Activated naive CD4-positive, alpha-beta T cell treated with anti-CD3 and anti-CD28 coated beads, Interleukin-2, amount 50 U/mL, for 72 hours (primary cell): Measurements from ENCODE around the gene LRRC14B. TPM values are rescaled to one million over a fixed set of nuclear protein-coding genes. Genes with fewer than 3 reads are reported as not detected.
"Not testable (repeated sequence)": the region's sequence is repeated elsewhere in the genome, so short reads cannot be mapped to it uniquely, and the experiment has no call there.

ENCODE experiments used
- ATAC-seq, 2 donors: fragments of 150-1000 bp; cut with Tn5 transposase; 2 replicates each; pipeline ENCODE4 v1.10.0; 2021; ENCODE audit warnings: mild to moderate bottlenecking in 2 of 2, moderate library complexity in 2 of 2
- DNase-seq, 2 donors: peaks; one replicate each; pipeline ENCODE4 v3.0.0; 2021 to 2022; ENCODE audit warnings: low spot score in 2 of 2
- H3K27ac Mint-ChIP-seq, 2 donors: one replicate each; pipeline ENCODE4 v1.8.0; 2022; ENCODE audit warnings: mild to moderate bottlenecking in 2 of 2, mixed read lengths in 2 of 2
- H3K36me3 Mint-ChIP-seq, 2 donors: one replicate each; pipeline ENCODE4 v1.8.0; 2022; ENCODE audit warnings: mixed read lengths in 2 of 2
- H3K9me3 Mint-ChIP-seq, 2 donors: one replicate each; pipeline ENCODE4 v1.8.0; 2022; ENCODE audit warnings: mixed read lengths in 2 of 2
- total RNA-seq, 2 donors: library from RNA; stranded (reverse); gene quantifications; one replicate each; pipeline ENCODE4 v1.2.3, GENCODE V29; 2022

Gene LRRC14B
- total RNA-seq, 2 donors from 2014 or later = 0.16 TPM; not detected in 1

DNA sequence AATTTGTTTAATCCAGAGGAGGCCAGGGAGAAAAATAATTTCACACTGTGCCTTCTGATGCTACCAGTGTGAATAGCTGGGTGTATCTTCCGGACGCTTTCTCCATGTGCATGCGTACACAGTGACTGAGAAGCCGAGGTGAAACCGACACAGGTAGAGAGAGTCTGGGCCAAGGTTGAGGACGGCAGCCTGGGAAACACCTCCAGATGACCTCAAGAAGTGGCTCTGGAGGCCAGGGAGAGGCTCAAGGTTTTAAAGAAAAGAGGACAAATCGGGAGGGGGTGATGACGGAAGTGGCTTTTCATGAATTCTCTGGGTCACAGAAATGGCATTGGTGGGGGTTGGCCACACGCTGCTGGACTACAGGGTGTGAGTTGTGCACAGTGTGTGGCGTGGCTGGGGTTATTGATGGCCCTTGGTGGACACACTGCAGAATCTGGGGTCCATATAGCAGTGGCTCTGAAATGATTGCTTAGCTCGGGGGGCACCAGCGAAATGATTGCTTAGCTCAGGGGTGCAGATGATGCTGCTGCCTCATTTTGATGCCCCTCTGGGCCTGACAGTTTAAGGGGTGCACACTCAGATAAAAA, 34.1 kb upstream of the LRRC14B start:
- DNase-seq (peak in 1 of 2 donors; percentile 1), ATAC-seq (no peak)
- Mint-ChIP-seq H3K36me3 (no peaks in the 10 kb centered on the region), H3K27ac (no peak overlapping the region), H3K9me3 (no peaks in the 10 kb centered on the region)

DNA sequence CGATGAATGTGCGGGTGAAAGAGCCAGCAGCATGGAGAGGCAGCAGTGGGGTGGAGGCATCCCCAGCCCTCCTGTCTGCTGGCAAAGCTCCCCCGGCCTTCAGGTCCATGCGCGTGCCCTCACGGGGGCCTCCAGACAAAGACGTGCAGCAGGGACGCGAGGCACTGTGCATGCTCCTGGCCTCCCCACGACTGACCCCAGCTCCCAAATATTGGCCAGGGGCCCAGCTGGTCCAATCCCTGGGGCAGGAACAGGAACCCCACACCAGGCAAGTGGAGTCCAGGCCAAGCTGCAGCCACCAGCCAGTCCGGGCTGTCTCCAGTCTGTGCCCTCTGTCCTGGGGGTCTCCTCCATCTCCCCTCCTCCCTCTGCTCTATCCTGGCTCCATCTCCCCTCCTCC, 33.5 kb upstream of the LRRC14B start:
- Mint-ChIP-seq H3K36me3 (no peaks in the 10 kb centered on the region), H3K9me3 (no peaks in the 10 kb centered on the region), H3K27ac (no peak overlapping the region)
- no peak for ATAC-seq
- DNase-seq = peak in 1 of 2 donors; percentile 0

DNA sequence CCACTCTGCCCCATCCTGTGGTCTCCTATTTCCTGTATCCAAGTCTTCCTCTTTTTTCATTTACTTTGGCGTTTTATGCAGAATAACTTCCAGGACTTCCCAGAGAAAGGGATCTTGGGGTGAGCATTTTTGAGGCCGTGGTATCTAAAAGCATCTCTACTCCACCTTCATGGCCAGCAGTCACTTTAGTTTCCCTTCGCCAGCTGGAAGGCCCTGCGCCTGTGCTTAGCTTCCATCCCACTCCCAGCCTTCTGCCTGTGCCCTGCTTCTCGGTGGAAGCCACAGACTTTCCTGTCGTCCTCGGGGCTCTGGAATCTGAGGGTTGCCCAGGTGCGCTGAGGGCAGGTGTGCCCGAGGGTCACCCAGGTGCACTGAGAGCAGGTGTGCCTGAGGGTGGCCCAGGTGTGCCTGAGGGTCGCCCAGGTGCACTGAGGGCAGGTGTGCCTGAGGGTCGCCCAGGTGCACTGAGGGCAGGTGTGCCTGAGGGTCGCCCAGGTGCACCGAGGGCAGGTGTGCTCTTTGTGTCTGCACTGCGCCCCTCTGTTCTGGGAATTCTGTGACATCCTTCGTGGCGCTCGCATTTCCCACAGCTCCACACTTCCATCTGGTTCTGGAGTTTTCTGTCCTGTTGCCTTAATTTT, 32.4 kb upstream of the LRRC14B start:
- no peaks in the 10 kb centered on the region for H3K36me3 Mint-ChIP-seq
- H3K9me3 Mint-ChIP-seq = no peaks in the 10 kb centered on the region
- H3K27ac Mint-ChIP-seq = no peak overlapping the region
- ATAC-seq (no peak), DNase-seq (no peak)

- H3K27ac Mint-ChIP-seq = peak overlapping the region in 1 of 2 donors; percentile 25
- H3K36me3 Mint-ChIP-seq = no peaks in the 10 kb centered on the region
- ATAC-seq = no peak
- H3K9me3 Mint-ChIP-seq = no peaks in the 10 kb centered on the region
- no peak for DNase-seq
Measured at GRCh38 chr5:159448-160172, 31.7 kb upstream of the LRRC14B start.

DNA sequence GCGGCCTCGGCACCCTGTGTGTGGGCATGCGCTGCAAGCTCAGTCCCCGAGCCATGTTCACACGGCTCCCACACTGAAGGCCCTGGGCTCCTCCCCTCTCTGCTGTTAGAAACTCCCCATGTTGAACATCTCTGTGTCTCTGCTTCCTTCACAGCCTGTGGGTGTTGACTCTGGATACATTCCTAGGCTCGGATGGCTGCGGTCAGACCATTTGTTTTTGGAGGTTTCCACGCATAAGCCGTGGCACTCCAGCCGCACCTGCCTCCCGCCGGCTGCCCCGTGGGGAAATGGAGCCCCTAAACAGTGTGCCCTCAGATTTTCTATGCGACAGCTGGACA, 31.2 kb upstream of the LRRC14B start:
- no peaks in the 10 kb centered on the region for H3K9me3 Mint-ChIP-seq
- H3K36me3 Mint-ChIP-seq = no peaks in the 10 kb centered on the region
- H3K27ac Mint-ChIP-seq = no peak overlapping the region
- DNase-seq = no peak
- no peak for ATAC-seq

DNA sequence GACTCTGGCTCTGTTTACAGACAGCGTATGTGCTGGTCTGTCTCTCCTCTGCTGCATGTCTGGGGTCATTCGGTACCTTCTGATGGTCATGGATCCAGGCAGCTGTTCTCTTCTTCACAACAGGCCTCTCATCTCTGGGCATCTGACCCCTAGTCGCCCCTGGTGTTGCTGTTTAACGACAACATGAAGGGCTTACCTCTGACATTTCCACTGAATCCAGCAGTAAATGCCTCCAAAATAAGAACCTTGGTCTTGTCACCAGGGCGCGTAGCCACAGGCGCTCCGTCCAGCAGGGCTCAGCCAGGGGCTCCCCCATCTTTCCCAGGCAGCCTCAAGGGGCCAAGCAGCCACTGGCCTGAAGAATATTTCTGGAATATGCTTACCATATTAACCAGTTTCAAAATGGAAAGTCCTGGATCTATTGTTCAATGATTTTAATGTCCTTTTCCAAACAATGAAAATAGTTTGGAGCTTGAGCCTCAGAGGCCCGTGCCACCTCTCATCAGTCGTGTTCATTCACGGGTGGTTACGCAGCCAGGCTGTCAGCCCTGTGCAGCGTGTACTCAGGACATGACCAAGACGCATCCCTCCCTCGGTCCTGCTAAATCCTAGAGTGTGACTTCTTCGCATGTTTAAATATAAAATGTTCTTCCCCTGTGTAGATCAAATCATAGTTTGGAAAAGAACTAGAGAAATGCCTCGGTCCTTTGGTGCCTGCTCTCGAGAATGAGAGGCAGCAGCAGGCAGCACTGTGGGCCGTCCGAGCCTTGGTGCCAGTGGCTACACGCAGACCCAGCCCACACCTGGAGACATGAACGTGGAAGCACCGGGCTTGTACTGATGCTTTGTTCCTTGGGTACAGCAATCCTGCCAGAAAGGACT, 30.1 kb upstream of the LRRC14B start:
- Mint-ChIP-seq H3K27ac (peak overlapping the region in 1 of 2 donors; percentile 20), H3K9me3 (no peaks in the 10 kb centered on the region), H3K36me3 (no peaks in the 10 kb centered on the region)
- DNase-seq = no peak
- no peak for ATAC-seq

- ATAC-seq (no peak), DNase-seq (no peak)
Measured at GRCh38 chr5:161803-162110, 29.5 kb upstream of the LRRC14B start.

DNA sequence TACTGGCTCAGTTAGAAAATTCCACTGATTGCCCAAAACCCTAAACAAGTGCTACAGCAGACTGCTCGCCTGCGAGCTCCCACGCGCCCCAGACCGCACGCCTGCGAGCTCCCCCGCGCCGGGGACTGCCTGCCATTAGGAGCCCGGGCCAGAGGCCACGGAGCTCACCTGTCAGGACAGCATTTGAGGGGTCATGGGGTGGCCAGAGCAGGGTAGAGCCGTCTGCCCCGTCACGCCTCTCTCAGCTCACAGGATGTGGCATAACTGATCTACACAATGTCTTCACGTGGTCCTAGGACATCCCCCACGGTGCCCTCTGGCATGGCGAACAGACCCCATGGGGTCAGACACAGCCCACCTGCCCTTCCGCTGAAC, 29.1 kb upstream of the LRRC14B start:
- ATAC-seq (no peak), DNase-seq (no peak)
- Mint-ChIP-seq H3K36me3 (no peaks in the 10 kb centered on the region), H3K27ac (no peak overlapping the region), H3K9me3 (no peaks in the 10 kb centered on the region)

More at GRCh38 chr5:161803-162110, 29.5 kb upstream of the LRRC14B start:
- no peaks in the 10 kb centered on the region for H3K36me3 Mint-ChIP-seq
- no peaks in the 10 kb centered on the region for H3K9me3 Mint-ChIP-seq
- H3K27ac Mint-ChIP-seq = no peak overlapping the region

DNA sequence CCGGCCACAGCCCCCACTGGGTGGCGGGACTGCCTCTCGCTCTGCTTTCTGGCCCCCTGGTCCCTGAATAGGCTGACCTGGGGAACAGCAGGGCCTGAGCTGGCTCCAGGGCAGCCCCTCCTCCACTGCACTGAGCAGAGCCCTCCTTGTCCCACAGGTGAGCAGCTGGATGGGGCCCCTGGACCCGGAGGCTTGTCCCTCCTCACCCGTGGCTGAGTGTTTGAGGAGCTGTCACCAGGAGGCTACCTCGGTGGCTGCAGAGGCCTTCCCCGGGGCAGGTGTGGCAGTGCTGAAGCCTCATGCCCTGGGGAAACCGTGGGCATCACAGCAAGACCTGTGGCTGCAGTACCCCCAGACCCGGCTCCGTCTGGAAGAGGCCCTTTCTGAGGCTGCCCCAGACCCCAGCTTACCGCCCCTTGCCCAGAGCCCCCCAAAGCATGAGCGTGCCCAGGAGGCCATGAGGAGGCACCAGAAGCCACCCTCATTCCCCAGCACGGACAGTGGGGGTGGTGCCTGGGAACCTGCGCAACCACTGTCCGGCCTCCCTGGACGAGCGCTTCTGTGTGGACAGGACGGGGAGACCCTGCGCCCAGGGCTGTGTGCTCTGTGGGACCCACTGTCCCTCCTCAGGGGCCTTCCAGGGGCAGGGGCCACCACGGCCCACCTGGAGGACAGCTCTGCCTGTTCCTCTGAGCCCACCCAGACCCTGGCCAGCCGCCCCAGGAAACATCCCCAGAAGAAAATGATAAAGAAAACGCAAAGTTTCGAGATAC, 28.5 kb upstream of the LRRC14B start:
- no peak for ATAC-seq
- no peaks in the 10 kb centered on the region for H3K9me3 Mint-ChIP-seq
- no peaks in the 10 kb centered on the region for H3K36me3 Mint-ChIP-seq
- DNase-seq = no peak
- no peak overlapping the region for H3K27ac Mint-ChIP-seq

GRCh38 chr5:163338-163620, 28.0 kb upstream of the LRRC14B start:
- no peak overlapping the region for H3K27ac Mint-ChIP-seq
- ATAC-seq (no peak), DNase-seq (no peak)
- H3K9me3 Mint-ChIP-seq = no peaks in the 10 kb centered on the region
- no peaks in the 10 kb centered on the region for H3K36me3 Mint-ChIP-seq

GRCh38 chr5:163841-164240, 27.5 kb upstream of the LRRC14B start:
- no peaks in the 10 kb centered on the region for H3K36me3 Mint-ChIP-seq

GRCh38 chr5:164244-164643, 27.1 kb upstream of the LRRC14B start:
- ATAC-seq (no peak), DNase-seq (no peak)
- Mint-ChIP-seq H3K9me3 (no peaks in the 10 kb centered on the region), H3K36me3 (no peaks in the 10 kb centered on the region), H3K27ac (no peak overlapping the region)

More at GRCh38 chr5:163841-164240, 27.5 kb upstream of the LRRC14B start:
- DNase-seq (no peak), ATAC-seq (no peak)
- H3K9me3 Mint-ChIP-seq = no peaks in the 10 kb centered on the region
- no peak overlapping the region for H3K27ac Mint-ChIP-seq

- not testable (repeated sequence) for DNase-seq, H3K27ac Mint-ChIP-seq, H3K36me3 Mint-ChIP-seq, ATAC-seq, H3K9me3 Mint-ChIP-seq
Measured at GRCh38 chr5:164783-165182, 26.5 kb upstream of the LRRC14B start.

DNA sequence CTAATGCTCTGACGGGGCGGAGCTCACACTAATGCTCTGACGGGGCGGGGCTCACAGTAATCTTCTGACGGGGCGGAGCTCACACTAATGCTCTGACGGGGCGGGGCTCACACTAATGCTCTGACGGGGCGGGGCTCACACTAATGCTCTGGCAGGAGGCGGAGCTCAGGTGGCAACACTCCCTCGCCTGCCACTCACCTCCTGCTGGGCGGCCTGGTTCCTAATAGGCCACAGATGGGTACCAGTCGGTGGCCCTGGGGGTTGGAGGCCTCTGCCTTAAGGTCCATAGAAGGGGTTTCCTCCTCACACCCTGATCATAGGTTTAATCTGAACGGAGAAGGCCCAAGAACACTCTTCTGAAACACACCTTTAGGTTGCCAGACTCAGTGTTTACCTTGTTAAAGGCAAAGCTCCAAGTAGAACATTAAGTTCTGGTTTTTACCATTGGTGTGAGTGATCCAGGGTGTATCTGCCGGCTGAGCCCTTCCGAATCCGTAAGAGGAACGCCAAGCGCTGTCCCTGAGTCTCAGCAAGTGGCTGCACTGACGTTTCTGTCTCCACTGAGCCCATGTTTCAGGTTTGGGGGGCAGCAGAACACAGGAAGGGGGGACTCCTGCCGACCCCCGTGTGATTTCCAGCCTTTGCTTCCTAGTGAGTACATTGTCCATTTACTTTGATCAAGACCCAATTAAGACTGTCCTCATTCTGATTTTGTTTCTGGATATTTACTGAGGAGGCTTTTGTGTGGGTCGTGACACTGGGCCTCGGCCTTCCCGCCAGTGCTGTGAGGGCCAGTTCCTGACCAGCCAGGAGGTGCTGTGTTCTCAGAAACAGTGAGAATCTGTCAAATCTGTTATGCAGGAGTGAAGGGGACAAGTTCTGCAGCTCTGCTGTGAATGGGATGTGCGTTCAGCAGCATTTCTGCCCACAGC, 24.6 kb upstream of the LRRC14B start:
- Mint-ChIP-seq H3K9me3 (no peaks in the 10 kb centered on the region), H3K36me3 (no peaks in the 10 kb centered on the region), H3K27ac (no peak overlapping the region)
- ATAC-seq (no peak), DNase-seq (peak in 1 of 2 donors; percentile 43)

- Mint-ChIP-seq H3K36me3 (no peaks in the 10 kb centered on the region), H3K9me3 (no peaks in the 10 kb centered on the region), H3K27ac (no peak overlapping the region)
- no peak for DNase-seq
- no peak for ATAC-seq
Measured at GRCh38 chr5:167511-167910, 23.8 kb upstream of the LRRC14B start.
